HL-60 (cell line): ENCODE data around the gene CFAP92.

Experiments
- GABPA ChIP-seq: IDR thresholded peaks from 2 replicates; pipeline ENCODE4 v1.6.1; 2012; ENCODE audit warnings: low read depth
- REST ChIP-seq: IDR thresholded peaks from 2 replicates; pipeline ENCODE4 v1.6.1; 2012; ENCODE audit warnings: low read depth; ENCODE audit not compliant: insufficient replicate concordance
- TF ChIP-seq, protein P1 (sequence below): IDR thresholded peaks from one replicate; pipeline ENCODE4 v1.5.1; 2011; ENCODE audit warnings: low read length, control low read depth, inconsistent platforms; ENCODE audit not compliant: insufficient read depth

DNA sequence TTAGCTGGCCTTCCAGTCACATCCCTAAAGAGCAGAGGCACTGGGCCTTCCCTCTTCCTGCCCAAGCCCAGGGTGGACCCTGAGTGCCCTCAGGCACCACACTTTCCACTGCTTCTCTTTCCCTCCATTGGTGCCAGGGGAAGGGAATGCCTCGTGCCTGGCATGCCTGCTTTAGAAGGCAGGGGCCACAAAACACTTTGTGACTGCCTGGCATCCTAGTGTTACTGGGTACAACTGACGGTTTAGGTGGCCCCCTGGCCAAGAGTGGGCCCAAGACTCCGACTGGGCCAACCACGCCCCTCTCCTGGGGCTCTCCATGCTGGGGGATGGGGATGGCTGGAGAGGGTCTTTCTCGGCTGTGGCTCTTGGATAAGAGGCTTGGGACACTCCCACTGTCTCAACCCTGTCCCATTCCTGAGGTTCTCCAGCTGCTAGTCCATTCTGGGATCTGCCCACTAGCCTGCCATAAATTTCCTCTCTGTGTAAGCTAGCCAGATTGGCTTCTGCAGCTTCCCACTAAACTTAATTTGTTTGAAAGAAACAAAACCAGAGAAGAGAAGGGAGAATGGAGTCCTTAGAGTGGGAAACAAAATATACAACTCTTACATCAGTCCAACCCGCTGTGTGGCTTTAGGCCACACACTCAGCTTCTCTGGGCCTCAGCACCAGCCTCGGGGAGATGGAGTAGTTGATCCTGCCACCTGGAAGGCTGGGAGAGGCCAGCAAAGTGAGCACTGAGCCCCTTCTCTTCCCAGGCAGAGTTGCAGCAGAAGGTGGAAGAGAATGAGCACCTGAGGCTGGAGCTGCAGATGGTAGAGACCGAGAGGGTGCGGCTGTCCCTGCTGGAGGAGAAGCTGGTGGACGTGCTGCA lies 42.6 kb upstream of the CFAP92 start:
- TF ChIP-seq, protein P1, sequence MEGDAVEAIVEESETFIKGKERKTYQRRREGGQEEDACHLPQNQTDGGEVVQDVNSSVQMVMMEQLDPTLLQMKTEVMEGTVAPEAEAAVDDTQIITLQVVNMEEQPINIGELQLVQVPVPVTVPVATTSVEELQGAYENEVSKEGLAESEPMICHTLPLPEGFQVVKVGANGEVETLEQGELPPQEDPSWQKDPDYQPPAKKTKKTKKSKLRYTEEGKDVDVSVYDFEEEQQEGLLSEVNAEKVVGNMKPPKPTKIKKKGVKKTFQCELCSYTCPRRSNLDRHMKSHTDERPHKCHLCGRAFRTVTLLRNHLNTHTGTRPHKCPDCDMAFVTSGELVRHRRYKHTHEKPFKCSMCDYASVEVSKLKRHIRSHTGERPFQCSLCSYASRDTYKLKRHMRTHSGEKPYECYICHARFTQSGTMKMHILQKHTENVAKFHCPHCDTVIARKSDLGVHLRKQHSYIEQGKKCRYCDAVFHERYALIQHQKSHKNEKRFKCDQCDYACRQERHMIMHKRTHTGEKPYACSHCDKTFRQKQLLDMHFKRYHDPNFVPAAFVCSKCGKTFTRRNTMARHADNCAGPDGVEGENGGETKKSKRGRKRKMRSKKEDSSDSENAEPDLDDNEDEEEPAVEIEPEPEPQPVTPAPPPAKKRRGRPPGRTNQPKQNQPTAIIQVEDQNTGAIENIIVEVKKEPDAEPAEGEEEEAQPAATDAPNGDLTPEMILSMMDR = no peak
- no peak for TF ChIP-seq REST
- TF ChIP-seq GABPA = no peak
